Osteocyte (in vitro differentiated cells): ENCODE measurements around the gene IFT43. TPM values are rescaled to one million over a fixed set of nuclear protein-coding genes. Genes with fewer than 3 reads are reported as not detected.

ENCODE experiments used
- DNase-seq: peaks from one replicate; pipeline ENCODE4 v3.0.0; 2021; ENCODE audit warnings: mixed read lengths; ENCODE audit not compliant: unreplicated experiment; ENCODE audit errors: extremely low spot score
- H3K27ac Mint-ChIP-seq: one replicate; pipeline ENCODE4 v1.8.0; 2021; ENCODE audit warnings: mild to moderate bottlenecking, mixed read lengths; ENCODE audit not compliant: unreplicated experiment
- H3K27me3 Mint-ChIP-seq: one replicate; pipeline ENCODE4 v1.8.0; 2021; ENCODE audit warnings: mixed read lengths; ENCODE audit not compliant: unreplicated experiment
- H3K36me3 Mint-ChIP-seq: one replicate; pipeline ENCODE4 v1.8.0; 2021; ENCODE audit warnings: mixed read lengths; ENCODE audit not compliant: unreplicated experiment
- H3K4me1 Mint-ChIP-seq: one replicate; pipeline ENCODE4 v1.8.0; 2021; ENCODE audit warnings: mixed read lengths; ENCODE audit not compliant: unreplicated experiment
- H3K4me3 Mint-ChIP-seq: one replicate; pipeline ENCODE4 v1.8.0; 2021; ENCODE audit warnings: mild to moderate bottlenecking, moderate library complexity, mixed read lengths; ENCODE audit not compliant: unreplicated experiment
- H3K9me3 Mint-ChIP-seq: one replicate; pipeline ENCODE4 v1.8.0; 2021; ENCODE audit warnings: mixed read lengths; ENCODE audit not compliant: unreplicated experiment
- CTCF ChIP-seq: fragments of 200-600 bp; sonication (generic); IDR thresholded peaks from 2 replicates; pipeline ENCODE4 v1.5.0; 2021; ENCODE audit warnings: antibody characterized with exemption, mild to moderate bottlenecking, moderate library complexity
- total RNA-seq: library from RNA; stranded (reverse); gene quantifications from 2 replicates; pipeline ENCODE4 v1.2.1, GENCODE V29; 2021

Gene IFT43
- total RNA-seq, 1 donor from 2014 or later: 29.0 TPM

- DNase-seq: no peak
- Mint-ChIP-seq H3K36me3 (peaks cover 9% of the 10 kb centered on the region), H3K9me3 (no peaks in the 10 kb centered on the region), H3K27ac (peak overlapping the region; percentile 96), H3K4me1 (peaks cover 65% of the 10 kb centered on the region), H3K4me3 (peak overlapping the region; percentile 83), H3K27me3 (no peaks in the 10 kb centered on the region)
- no peak for TF ChIP-seq CTCF
These were observed 5.7 kb upstream of the IFT43 start for GRCh38 chr14:75979648-75980565.

- H3K4me1 Mint-ChIP-seq: peaks cover 62% of the 10 kb centered on the region
These were observed 4.7 kb upstream of the IFT43 start for GRCh38 chr14:75980856-75981255.

GRCh38 chr14:75981426-75982265, 3.9 kb upstream of the IFT43 start, which contains the start of gene TGFB3:
Gene TGFB3 (minus strand): TSS chr14:75981995. CDS start chr14:75980893, 1,102 bp downstream.
- peaks cover 2% of the 10 kb centered on the region for H3K36me3 Mint-ChIP-seq
- H3K9me3 Mint-ChIP-seq: no peaks in the 10 kb centered on the region
- peak within 1 kb of the TSS; percentile 83 for H3K4me3 Mint-ChIP-seq
- H3K27me3 Mint-ChIP-seq: no peaks in the 10 kb centered on the region
- H3K4me1 Mint-ChIP-seq: peaks cover 66% of the 10 kb centered on the region
- no peak for TF ChIP-seq CTCF
- DNase-seq: peak; percentile 90
- peak within 1 kb of the TSS; percentile 96 for H3K27ac Mint-ChIP-seq

More at GRCh38 chr14:75980856-75981255, 4.7 kb upstream of the IFT43 start:
- no peaks in the 10 kb centered on the region for H3K27me3 Mint-ChIP-seq
- H3K4me3 Mint-ChIP-seq: peak overlapping the region; percentile 83
- peaks cover 3% of the 10 kb centered on the region for H3K36me3 Mint-ChIP-seq
- TF ChIP-seq CTCF: no peak
- H3K9me3 Mint-ChIP-seq: no peaks in the 10 kb centered on the region
- peak overlapping the region; percentile 96 for H3K27ac Mint-ChIP-seq
- DNase-seq: no peak

- Mint-ChIP-seq H3K4me3 (peak overlapping the region; percentile 83), H3K27me3 (no peaks in the 10 kb centered on the region), H3K27ac (peak overlapping the region; percentile 96), H3K9me3 (no peaks in the 10 kb centered on the region), H3K4me1 (peaks cover 64% of the 10 kb centered on the region), H3K36me3 (peaks cover 2% of the 10 kb centered on the region)
- DNase-seq: peak; percentile 95
- TF ChIP-seq CTCF: peak; percentile 76
These were observed 3.1 kb upstream of the IFT43 start for GRCh38 chr14:75982266-75983018.
